Endothelial cell of umbilical vein (primary cell): ENCODE data around the gene ITGA6. TPM values are rescaled to one million over a fixed set of nuclear protein-coding genes. Genes with fewer than 3 reads are reported as not detected.

Experiments used
- BruUV-seq: library from RNA; stranded (reverse); fragments of 400-500 nt; replicated peaks from 2 replicates; lab custom pipeline; 2021; lab: Mats Ljungman, UMichigan
- CTCF ChIA-PET: fragments of 300-600, 350-600 bp; sonication (Branson Sonifier 250); formaldehyde crosslinking; loops from one replicate; lab custom pipeline; 2021; ENCODE audit warnings: antibody characterized with exemption, inconsistent platforms; lab: Charles Lee
- POLR2A ChIA-PET: fragments of 300-600, 350-600 bp; sonication (Branson Sonifier 250); formaldehyde crosslinking; loops from one replicate; lab custom pipeline; 2021; ENCODE audit warnings: antibody characterized with exemption, inconsistent platforms; lab: Charles Lee
- DNase-seq: peaks from one replicate; pipeline ENCODE4 v3.0.0-alpha.2; 2011; ENCODE audit warnings: low read depth, low spot score
- FAIRE-seq: peaks from 2 replicates; lab custom pipeline; 2011; peaks lifted over from hg19 to GRCh38; lab: Jason Lieb, UNC
- H2AFZ ChIP-seq: 2 replicates; pipeline ENCODE4 v1.6.0; 2012; ENCODE audit warnings: low read depth, low read length, control low read depth, inconsistent platforms
- H3K27ac ChIP-seq: 2 replicates; pipeline ENCODE4 v1.5.1; 2011; ENCODE audit warnings: low read depth, mild to moderate bottlenecking, control low read depth, low read length, moderate library complexity; ENCODE audit not compliant: insufficient read depth
- H3K27me3 ChIP-seq, 2 experiments: 2 replicates each; pipeline versions ENCODE4 v1.6.0 to v1.6.1; 2011; ENCODE audit warnings: low read length in 2 of 2, mixed read lengths in 1 of 2; ENCODE audit not compliant: control insufficient read depth in 2 of 2, insufficient read depth in 2 of 2
- H3K36me3 ChIP-seq, 2 experiments: 2 replicates in 1 of 2; 3 replicates in 1 of 2; pipeline ENCODE4 v1.5.1; 2011; ENCODE audit warnings: low read length in 2 of 2, mild to moderate bottlenecking in 1 of 2, moderate library complexity in 1 of 2; ENCODE audit not compliant: control insufficient read depth in 2 of 2, insufficient read depth in 2 of 2; ENCODE audit errors: extremely low read depth in 1 of 2
- H3K4me1 ChIP-seq: 3 replicates; pipeline ENCODE4 v1.5.1; 2011; ENCODE audit warnings: mild to moderate bottlenecking, low read length; ENCODE audit not compliant: control insufficient read depth, insufficient read depth; ENCODE audit errors: extremely low read depth
- H3K4me2 ChIP-seq: 2 replicates; pipeline ENCODE4 v1.6.1; 2011; ENCODE audit warnings: low read length, control low read depth, mixed read lengths; ENCODE audit not compliant: insufficient read depth
- H3K4me3 ChIP-seq, 3 experiments: fragments of 200-600 bp in 1 of 3; sonication (generic), shearing (Covaris generic) in 1 of 3; replicated peaks in 1 of 3; 2 replicates each; pipeline ENCODE4 v1.5.1; 2011 to 2016; ENCODE audit warnings: control low read depth in 3 of 3, low read length in 3 of 3, mild to moderate bottlenecking in 2 of 3, inconsistent platforms in 1 of 3, low read depth in 1 of 3, moderate library complexity in 1 of 3; ENCODE audit not compliant: insufficient read depth in 1 of 3
- H3K79me2 ChIP-seq: 2 replicates; pipeline ENCODE4 v1.6.0; 2012; ENCODE audit warnings: low read length, inconsistent platforms; ENCODE audit not compliant: control insufficient read depth, insufficient read depth
- H3K9ac ChIP-seq: replicated peaks from 2 replicates; pipeline ENCODE3; 2011; ENCODE audit warnings: low read length, control low read depth; ENCODE audit not compliant: insufficient read depth; ENCODE audit errors: extremely low read depth
- H3K9me1 ChIP-seq: replicated peaks from 3 replicates; pipeline ENCODE4 v1.6.0; 2011; ENCODE audit warnings: mild to moderate bottlenecking, low read length; ENCODE audit not compliant: control insufficient read depth, insufficient read depth; ENCODE audit errors: extremely low read depth
- H3K9me3 ChIP-seq: replicated peaks from 2 replicates; pipeline ENCODE4 v1.5.1; 2012; ENCODE audit warnings: low read length, inconsistent platforms; ENCODE audit not compliant: control insufficient read depth, insufficient read depth
- H4K20me1 ChIP-seq: replicated peaks from 2 replicates; pipeline ENCODE3; 2011; ENCODE audit warnings: mild to moderate bottlenecking, low read length; ENCODE audit not compliant: control insufficient read depth, insufficient read depth; ENCODE audit errors: extremely low read depth
- CTCF ChIP-seq, 2 donors: IDR thresholded peaks; 1 replicate in 1 of 2; 2 replicates in 1 of 2; pipeline ENCODE4 v1.5.1; 2011; ENCODE audit warnings: low read length in 2 of 2, mild to moderate bottlenecking in 2 of 2, moderate library complexity in 2 of 2, control low read depth in 1 of 2, inconsistent platforms in 1 of 2, low read depth in 1 of 2; ENCODE audit not compliant: insufficient read depth in 1 of 2; ENCODE audit errors: extremely low read depth in 1 of 2
- EZH2 ChIP-seq: IDR thresholded peaks from 2 replicates; pipeline ENCODE4 v1.6.1; 2012; ENCODE audit warnings: borderline replicate concordance, low read depth, mild to moderate bottlenecking, moderate library complexity, low read length, inconsistent platforms; ENCODE audit not compliant: severe bottlenecking
- FOS ChIP-seq: IDR thresholded peaks from 2 replicates; pipeline ENCODE4 v1.6.1; 2011; ENCODE audit warnings: mild to moderate bottlenecking, low read length, moderate library complexity, borderline replicate concordance; ENCODE audit not compliant: insufficient read depth
- GATA2 ChIP-seq: IDR thresholded peaks from 2 replicates; pipeline ENCODE4 v1.7.0; 2011; ENCODE audit warnings: low read depth, mild to moderate bottlenecking, moderate library complexity, mixed read lengths, low read length; ENCODE audit not compliant: insufficient read length, insufficient read depth
- JUN ChIP-seq: IDR thresholded peaks from 2 replicates; pipeline ENCODE4 v1.6.1; 2011; ENCODE audit warnings: borderline replicate concordance, low read depth; ENCODE audit not compliant: insufficient read length, insufficient read depth
- MAX ChIP-seq: IDR thresholded peaks from 2 replicates; pipeline ENCODE4 v1.6.1; 2011; ENCODE audit not compliant: insufficient read depth, insufficient read length
- MYC ChIP-seq: IDR thresholded peaks from one replicate; pipeline ENCODE4 v1.6.1; 2011; ENCODE audit warnings: mild to moderate bottlenecking, low read depth, low read length
- POLR2A ChIP-seq: IDR thresholded peaks from 2 replicates; pipeline ENCODE4 v1.6.1; 2012; ENCODE audit warnings: low read depth, mild to moderate bottlenecking, control low read depth, low read length
- POLR2AphosphoS5 ChIP-seq: IDR thresholded peaks from 2 replicates; pipeline ENCODE4 v1.6.1; 2012; ENCODE audit warnings: low read depth, mild to moderate bottlenecking, control low read depth, low read length, moderate library complexity; ENCODE audit not compliant: insufficient read depth
- dilution Hi-C: fragments of 300-500 bp; cut with MboI; formaldehyde crosslinking; loops from one replicate; pipeline ENCODE4 v1.15.0; 2019; ENCODE audit warnings: low sequenced_read_pairs; ENCODE audit not compliant: extremely low pct_ligation_motif_present
- intact Hi-C: fragments of 100-400 bp; cut with micrococcal nuclease; formaldehyde crosslinking; loops from one replicate; pipeline ENCODE4 v1.10.0; 2022
- polyA plus RNA-seq, 4 experiments: library from polyadenylated mRNA; depleted of rRNA in 3 of 4; stranded (reverse) in 3 of 4; unstranded in 1 of 4; fragments of >200 nt; gene quantifications; 2 replicates each; pipeline versions ENCODE4 v1.2.1 to v1.2.3, GENCODE V29; 2011 to 2012; ENCODE audit warnings: missing spikeins in 1 of 4
- total RNA-seq: library from RNA; stranded (reverse); gene quantifications from 2 replicates; pipeline ENCODE4 v1.2.3, GENCODE V29; 2021

ITGA6 gene
- total and polyA plus RNA-seq, 2 donors (not counting 3 experiments of a cell fraction or from before 2014, with no cell fraction given) = 24.9 to 208 TPM

- BruUV-seq = no TSS peak
- intact Hi-C loops = no loop called here
- Histone ChIP-seq H4K20me1 (no peaks in the 10 kb centered on the region), H2AFZ (no peak overlapping the region), H3K9ac (no peak overlapping the region), H3K4me2 (no peak overlapping the region), H3K9me3 (no peaks in the 10 kb centered on the region), H3K79me2 (no peaks in the 10 kb centered on the region), H3K27ac (no peak overlapping the region), H3K27me3 (no peaks in the 10 kb centered on the region), H3K4me1 (peaks cover 23% of the 10 kb centered on the region), H3K4me3 (no peak overlapping the region), H3K36me3 (peaks cover 3 to 19% of the 10 kb centered on the region in 2 experiments), H3K9me1 (no peaks in the 10 kb centered on the region)
- TF ChIP-seq CTCF (IDR thresholded peaks at IDR 0.05; ENCODE audit: extremely low read depth in 1 of 2, insufficient read depth in 1 of 2, low read depth in 1 of 2, low read length in 2 of 2) = no peak
- no peak for TF ChIP-seq JUN
- TF ChIP-seq POLR2AphosphoS5 = no peak
- TF ChIP-seq FOS = no peak
- no peak for TF ChIP-seq MAX
- no peak for TF ChIP-seq EZH2
- no peak for TF ChIP-seq POLR2A
- no peak for TF ChIP-seq MYC
- TF ChIP-seq GATA2 = no peak
- DNase-seq = no peak
- dilution Hi-C loops = no loop called here
- CTCF ChIA-PET = no interaction called here
- no peak for FAIRE-seq
- POLR2A ChIA-PET = no interaction called here
Measured at GRCh38 chr2:172478353-172478752, 51.0 kb downstream of the ITGA6 start.
